H9 (cell line): ENCODE results near the gene HECTD2. TPM values are rescaled to one million over a fixed set of nuclear protein-coding genes. Genes with fewer than 3 reads are reported as not detected.

Experiments used
- DNase-seq: peaks from one replicate; pipeline ENCODE4 v3.0.0-alpha.2; 2017
- H2AFZ ChIP-seq: one replicate; pipeline ENCODE4 v1.6.1; 2013; ENCODE audit warnings: mild to moderate bottlenecking, low read length, control low read depth, moderate library complexity
- H2AK5ac ChIP-seq: 2 replicates; pipeline ENCODE4 v1.6.1; 2013; ENCODE audit warnings: low read length, control low read depth, mixed read lengths; ENCODE audit not compliant: insufficient read length
- H2BK120ac ChIP-seq: one replicate; pipeline ENCODE4 v1.6.1; 2013; ENCODE audit warnings: low read depth, mild to moderate bottlenecking, low read length, control low read depth, inconsistent platforms; ENCODE audit not compliant: poor library complexity, severe bottlenecking
- H2BK12ac ChIP-seq: 2 replicates; pipeline ENCODE4 v1.6.1; 2013; ENCODE audit warnings: low read length, control low read depth, mixed read lengths, low read depth; ENCODE audit not compliant: insufficient read length
- H2BK15ac ChIP-seq: 2 replicates; pipeline ENCODE4 v1.6.1; 2013; ENCODE audit warnings: low read depth, low read length, control low read depth
- H2BK20ac ChIP-seq: one replicate; pipeline ENCODE4 v1.6.1; 2013; ENCODE audit warnings: low read depth, mild to moderate bottlenecking, low read length, control low read depth, inconsistent platforms; ENCODE audit not compliant: poor library complexity, severe bottlenecking
- H2BK5ac ChIP-seq: 2 replicates; pipeline ENCODE4 v1.6.1; 2013; ENCODE audit warnings: low read length, control low read depth, mixed read lengths; ENCODE audit not compliant: insufficient read length
- H3K14ac ChIP-seq: 2 replicates; pipeline ENCODE4 v1.6.1; 2013; ENCODE audit warnings: low read length, control low read depth; ENCODE audit not compliant: insufficient read depth
- H3K18ac ChIP-seq: 2 replicates; pipeline ENCODE4 v1.6.1; 2013; ENCODE audit warnings: low read depth, mild to moderate bottlenecking, mixed read lengths, low read length, control low read depth; ENCODE audit not compliant: insufficient read length
- H3K23ac ChIP-seq: 2 replicates; pipeline ENCODE4 v1.6.1; 2013; ENCODE audit warnings: low read length, control low read depth, mixed read lengths, low read depth; ENCODE audit not compliant: insufficient read length
- H3K23me2 ChIP-seq: 2 replicates; pipeline ENCODE4 v1.6.1; 2013; ENCODE audit warnings: low read depth, mild to moderate bottlenecking, mixed read lengths, low read length, control low read depth; ENCODE audit not compliant: insufficient read length, poor library complexity, severe bottlenecking
- H3K27ac ChIP-seq: 2 replicates; pipeline ENCODE4 v1.5.1; 2013; ENCODE audit warnings: low read length, control low read depth, mixed read lengths, low read depth; ENCODE audit not compliant: insufficient read length
- H3K27me3 ChIP-seq: 2 replicates; pipeline ENCODE4 v1.6.1; 2013; ENCODE audit warnings: low read length, control low read depth, inconsistent platforms; ENCODE audit not compliant: insufficient read depth
- H3K4ac ChIP-seq: 2 replicates; pipeline ENCODE4 v1.6.1; 2013; ENCODE audit warnings: low read depth, mild to moderate bottlenecking, control low read depth, inconsistent platforms, low read length, moderate library complexity
- H3K4me1 ChIP-seq: 2 replicates; pipeline ENCODE4 v1.6.1; 2013; ENCODE audit warnings: low read length, control low read depth, inconsistent platforms; ENCODE audit not compliant: insufficient read depth
- H3K4me2 ChIP-seq: 2 replicates; pipeline ENCODE4 v1.6.1; 2013; ENCODE audit warnings: low read length, control low read depth, mixed read lengths; ENCODE audit not compliant: insufficient read length, insufficient read depth
- H3K56ac ChIP-seq: 2 replicates; pipeline ENCODE4 v1.6.1; 2013; ENCODE audit warnings: low read depth, mild to moderate bottlenecking, mixed read lengths, low read length, control low read depth; ENCODE audit not compliant: insufficient read length
- H3K79me1 ChIP-seq: 2 replicates; pipeline ENCODE4 v1.6.1; 2013; ENCODE audit warnings: low read depth, mild to moderate bottlenecking, moderate library complexity, low read length, control low read depth, inconsistent platforms; ENCODE audit not compliant: insufficient read depth, poor library complexity, severe bottlenecking
- H3K79me2 ChIP-seq: 2 replicates; pipeline ENCODE4 v1.6.1; 2013; ENCODE audit warnings: low read length, control low read depth, inconsistent platforms; ENCODE audit not compliant: insufficient read depth
- H3K9ac ChIP-seq: 2 replicates; pipeline ENCODE4 v1.6.1; 2013; ENCODE audit warnings: low read length, control low read depth, mixed read lengths; ENCODE audit not compliant: insufficient read length; ENCODE audit errors: extremely low read depth
- H3K9me3 ChIP-seq: one replicate; pipeline ENCODE4 v1.6.1; 2013; ENCODE audit warnings: low read depth, low read length, inconsistent platforms; ENCODE audit not compliant: control insufficient read depth
- H3T11ph ChIP-seq: one replicate; pipeline ENCODE4 v1.6.1; 2013; ENCODE audit warnings: mild to moderate bottlenecking, low read length, control low read depth, inconsistent platforms
- H4K20me1 ChIP-seq: one replicate; pipeline ENCODE4 v1.6.1; 2013; ENCODE audit not compliant: control insufficient read depth, insufficient read length, insufficient read depth
- H4K5ac ChIP-seq: 2 replicates; pipeline ENCODE4 v1.6.1; 2013; ENCODE audit warnings: low read depth, mild to moderate bottlenecking, mixed read lengths, low read length, control low read depth; ENCODE audit not compliant: insufficient read length
- H4K8ac ChIP-seq: replicated peaks from 2 replicates; pipeline ENCODE4 v1.6.1; 2013; ENCODE audit warnings: low read length, control low read depth, mixed read lengths, low read depth; ENCODE audit not compliant: insufficient read length
- H4K91ac ChIP-seq: 2 replicates; pipeline ENCODE4 v1.6.1; 2013; ENCODE audit warnings: low read depth, mild to moderate bottlenecking, moderate library complexity, mixed read lengths, low read length, control low read depth; ENCODE audit not compliant: insufficient read length
- H3K27ac Mint-ChIP-seq, 3 experiments: 2 replicates in 2 of 3; 3 replicates in 1 of 3; pipeline ENCODE4 v1.8.0; 2020 to 2021; ENCODE audit warnings: mixed read lengths in 3 of 3, mild to moderate bottlenecking in 1 of 3, moderate library complexity in 1 of 3
- H3K27me3 Mint-ChIP-seq: 2 replicates; pipeline ENCODE4 v1.8.0; 2021; ENCODE audit warnings: low read depth, mild to moderate bottlenecking, moderate library complexity, mixed read lengths
- H3K36me3 Mint-ChIP-seq, 3 experiments: 2 replicates in 2 of 3; 3 replicates in 1 of 3; pipeline ENCODE4 v1.8.0; 2020 to 2021; ENCODE audit warnings: low read depth in 3 of 3, mixed read lengths in 3 of 3; ENCODE audit not compliant: insufficient read depth in 1 of 3
- H3K4me1 Mint-ChIP-seq, 2 experiments: 2 replicates each; pipeline ENCODE4 v1.8.0; 2020; ENCODE audit warnings: mixed read lengths in 2 of 2
- H3K4me3 Mint-ChIP-seq, 2 experiments: 2 replicates in 1 of 2; 3 replicates in 1 of 2; pipeline ENCODE4 v1.8.0; 2020 to 2021; ENCODE audit warnings: mild to moderate bottlenecking in 2 of 2, mixed read lengths in 2 of 2, moderate library complexity in 1 of 2
- H3K9me3 Mint-ChIP-seq, 2 experiments: 2 replicates in 1 of 2; 3 replicates in 1 of 2; pipeline ENCODE4 v1.8.0; 2020; ENCODE audit warnings: mild to moderate bottlenecking in 2 of 2, mixed read lengths in 2 of 2, moderate library complexity in 1 of 2
- CTCF ChIP-seq: fragments of 200-600 bp; sonication (generic); conservative IDR thresholded peaks from 3 replicates; pipeline ENCODE4 v1.8.0; 2021; ENCODE audit warnings: antibody characterized with exemption, mild to moderate bottlenecking
- WGBS: extraction: QIAGEN DNeasy Blood & Tissue Kit; methylation state at CpG from one replicate; pipeline ENCODE4 v1.1.7; 2013; ENCODE audit warnings: missing lambda C conversion rate, low lambda C conversion rate, mixed read lengths; ENCODE audit not compliant: insufficient read length; ENCODE audit errors: extremely low coverage; 5-methylcytosine and 5-hydroxymethylcytosine counted together
- total RNA-seq: library from RNA; stranded (reverse); gene quantifications from 2 replicates; pipeline ENCODE4 v1.2.1, GENCODE V29; 2021

HECTD2 gene
- total RNA-seq, 1 experiment from 2014 or later: 13.4 TPM

- H3K9me3 ChIP-seq: no peaks in the 10 kb centered on the region
- no peak overlapping the region for H4K8ac ChIP-seq
- H2BK5ac ChIP-seq: no peak overlapping the region
- H3K56ac ChIP-seq: no peak overlapping the region
- peaks cover 0 to 2% of the 10 kb centered on the region in 2 experiments; a peak in 2 of 5 replicates for H3K9me3 Mint-ChIP-seq
- no peak overlapping the region for H3K4ac ChIP-seq
- peaks cover 5 to 7% of the 10 kb centered on the region in 2 experiments for H3K4me1 Mint-ChIP-seq
- WGBS: no CpG with 5 or more reads among the region's 3 CpGs
- no peaks in the 10 kb centered on the region for H3K79me1 ChIP-seq
- H3K27ac ChIP-seq: no peak overlapping the region
- no peak overlapping the region for H3K4me3 Mint-ChIP-seq
- no peak for TF ChIP-seq CTCF
- peaks cover 0 to 2% (median 0%) of the 10 kb centered on the region in 3 experiments; a peak in 1 of 7 replicates for H3K36me3 Mint-ChIP-seq
- no peak overlapping the region for H3K4me2 ChIP-seq
- no peak overlapping the region for H2BK15ac ChIP-seq
- H3K79me2 ChIP-seq: no peaks in the 10 kb centered on the region
- no peak overlapping the region for H3K9ac ChIP-seq
- H3K27me3 Mint-ChIP-seq: peaks cover 2% of the 10 kb centered on the region
- no peak overlapping the region for H2BK12ac ChIP-seq
- no peak overlapping the region for H3K14ac ChIP-seq
- H4K20me1 ChIP-seq: no peaks in the 10 kb centered on the region
- no peak overlapping the region for H3K27ac Mint-ChIP-seq
- H4K5ac ChIP-seq: no peak overlapping the region
- H3K4me1 ChIP-seq: no peaks in the 10 kb centered on the region; the same call in 1 of the 2 replicates
- no peak overlapping the region for H2AFZ ChIP-seq
- no peak overlapping the region for H2AK5ac ChIP-seq
- no peak overlapping the region for H3T11ph ChIP-seq
- H2BK120ac ChIP-seq: no peak overlapping the region
- H2BK20ac ChIP-seq: no peak overlapping the region
- H3K27me3 ChIP-seq: no peaks in the 10 kb centered on the region
- no peak overlapping the region for H3K18ac ChIP-seq
- H4K91ac ChIP-seq: no peak overlapping the region
- H3K23ac ChIP-seq: no peak overlapping the region
- no peak for DNase-seq
- no peaks in the 10 kb centered on the region for H3K23me2 ChIP-seq
Measured at GRCh38 chr10:91380873-91381256, 29.3 kb upstream of the HECTD2 start.
